Right cardiac atrium (tissue), 5 donors: ENCODE data around the gene MYORG. TPM values are rescaled to one million over a fixed set of nuclear protein-coding genes. Genes with fewer than 3 reads are reported as not detected.

ENCODE experiments used
- ATAC-seq, 2 donors: fragments of 200-7000 bp; cut with Tn5 transposase; one replicate each; pipeline versions ENCODE4 v1.8.0 to v1.9.1; 2020; ENCODE audit warnings: moderate library complexity in 2 of 2, mild to moderate bottlenecking in 1 of 2
- DNase-seq, 3 donors: peaks; one replicate each; pipeline ENCODE4 v3.0.0-alpha.2; 2020
- H3K27ac ChIP-seq: one replicate; pipeline ENCODE4 v1.5.1; 2013; ENCODE audit warnings: mild to moderate bottlenecking, low read length, control low read depth, moderate library complexity
- H3K27me3 ChIP-seq: one replicate; pipeline ENCODE4 v1.6.1; 2013; ENCODE audit not compliant: control insufficient read depth, insufficient read depth
- H3K4me1 ChIP-seq: one replicate; pipeline ENCODE4 v1.6.1; 2013; ENCODE audit warnings: low read length; ENCODE audit not compliant: control insufficient read depth, insufficient read depth
- H3K4me3 ChIP-seq: one replicate; pipeline ENCODE4 v1.5.1; 2013; ENCODE audit warnings: low read length, control low read depth
- H3K9me3 ChIP-seq: one replicate; pipeline ENCODE4 v1.6.1; 2013; ENCODE audit warnings: low read length; ENCODE audit not compliant: control insufficient read depth
- WGBS: extraction: QIAGEN DNeasy Blood & Tissue Kit; methylation state at CpG from one replicate; pipeline ENCODE4 v1.1.7; 2013; 5-methylcytosine and 5-hydroxymethylcytosine counted together
- intact Hi-C, 4 donors: fragments of 100-400 bp; cut with DNase I; formaldehyde crosslinking; loops; one replicate each; pipeline versions ENCODE4 v1.11.0 to v1.14.0; 2022 to 2023
- polyA plus RNA-seq: library from polyadenylated mRNA; stranded (reverse); fragments of 200-250 nt; gene quantifications from one replicate; pipeline ENCODE4 v1.2.3, GENCODE V29; 2013
- total RNA-seq, 4 donors: library from RNA; stranded (reverse); fragmentation: NEBNext Ultra II Directional; extraction: Animal tissue kit (Norgen Biotek cat#: 25700); gene quantifications; one replicate each; pipeline ENCODE4 v1.2.1, GENCODE V29; 2021
- donor health status: healthy with polysubstance abuse.
- donor health status: DM: no; HTN: yes; CAD: no.
- donor health status: DM: no; HTN: no; CAD: no.
- donor health status: DM: no; HTN: yes; CAD: no; lungs with severe emphysema.
- donor health status: DM: yes; HTN: yes; CAD: no.

Gene MYORG
- total and polyA plus RNA-seq, 5 donors = 1.9 to 5.2 (median 4.8) TPM

- intact Hi-C loops = no loop called here
- Histone ChIP-seq H3K9me3 (no peaks in the 10 kb centered on the region), H3K4me3 (no peak overlapping the region), H3K27me3 (no peaks in the 10 kb centered on the region), H3K27ac (no peak overlapping the region), H3K4me1 (no peaks in the 10 kb centered on the region)
- DNase-seq = no peak
- 80% methylated on average over 7 of the region's 7 CpGs for WGBS
- no peak for ATAC-seq
These were observed 7.9 kb upstream of the MYORG start for GRCh38 chr9:34384368-34385165.

GRCh38 chr9:34383904-34384303 lies 7.2 kb upstream of the MYORG start:
- H3K9me3 ChIP-seq = no peaks in the 10 kb centered on the region
- H3K4me1 ChIP-seq = no peaks in the 10 kb centered on the region
- H3K4me3 ChIP-seq = no peak overlapping the region
- no peak overlapping the region for H3K27ac ChIP-seq
- intact Hi-C loops = no loop called here
- DNase-seq (no peak), ATAC-seq (no peak)
- WGBS = 83% methylated on average over 4 of the region's 4 CpGs
- H3K27me3 ChIP-seq = no peaks in the 10 kb centered on the region

GRCh38 chr9:34382879-34383278 lies 6.2 kb upstream of the MYORG start:
- Histone ChIP-seq H3K27me3 (no peaks in the 10 kb centered on the region), H3K4me1 (no peaks in the 10 kb centered on the region), H3K9me3 (no peaks in the 10 kb centered on the region), H3K27ac (no peak overlapping the region), H3K4me3 (no peak overlapping the region)
- DNase-seq (no peak), ATAC-seq (no peak)
- WGBS = 93% methylated on average over 3 of the region's 3 CpGs
- intact Hi-C loops = no loop called here

- Histone ChIP-seq H3K4me3 (no peak overlapping the region), H3K4me1 (no peaks in the 10 kb centered on the region), H3K27ac (no peak overlapping the region), H3K9me3 (no peaks in the 10 kb centered on the region), H3K27me3 (no peaks in the 10 kb centered on the region)
- ATAC-seq (no peak), DNase-seq (no peak)
- 84% methylated on average over 5 of the region's 5 CpGs for WGBS
- intact Hi-C loops = no loop called here
These were observed 5.4 kb upstream of the MYORG start for GRCh38 chr9:34382054-34382453.

GRCh38 chr9:34381323-34381722 lies 4.6 kb upstream of the MYORG start:
- intact Hi-C loops = loop anchor here in 1 of 4 donors (2.0 kb wide), 1 partner anchor 47 kb away; no protein-coding TSS in a partner anchor
- ATAC-seq (peak in 1 of 2 donors; percentile 1), DNase-seq (peak in 2 of 3 donors; percentile 70 to 81)
- 33% methylated on average over 17 of the region's 17 CpGs for WGBS
- Histone ChIP-seq H3K27ac (peak overlapping the region; percentile 37), H3K4me3 (peak overlapping the region; percentile 46), H3K27me3 (no peaks in the 10 kb centered on the region), H3K9me3 (no peaks in the 10 kb centered on the region), H3K4me1 (no peaks in the 10 kb centered on the region)

- intact Hi-C loops = loop anchor here in 1 of 4 donors (2.0 kb wide), 1 partner anchor 46 kb away; no protein-coding TSS in a partner anchor
- DNase-seq = peak; percentile 81 to 93 (median 92)
- peak overlapping the region; percentile 46 for H3K4me3 ChIP-seq
- H3K9me3 ChIP-seq = no peaks in the 10 kb centered on the region
- ATAC-seq = peak; percentile 83 to 86
- WGBS = 3% methylated on average over 59 of the region's 59 CpGs
- peaks cover 2% of the 10 kb centered on the region for H3K4me1 ChIP-seq
- H3K27me3 ChIP-seq = no peaks in the 10 kb centered on the region
- peak overlapping the region; percentile 37 for H3K27ac ChIP-seq
These were observed 4.0 kb upstream of the MYORG start for GRCh38 chr9:34380511-34381315.

GRCh38 chr9:34380034-34380510 lies 3.4 kb upstream of the MYORG start:
- ATAC-seq = no peak
- 39% methylated on average over 24 of the region's 24 CpGs for WGBS
- peak overlapping the region; percentile 4 for H3K27ac ChIP-seq
- H3K27me3 ChIP-seq = no peaks in the 10 kb centered on the region
- H3K9me3 ChIP-seq = no peaks in the 10 kb centered on the region
- intact Hi-C loops = loop anchor here in 1 of 4 donors (2.0 kb wide), 1 partner anchor 45 kb away; no protein-coding TSS in a partner anchor
- peaks cover 2% of the 10 kb centered on the region for H3K4me1 ChIP-seq
- H3K4me3 ChIP-seq = no peak overlapping the region
- DNase-seq = peak in 2 of 3 donors; percentile 73

- 12% methylated on average over 35 of the region's 35 CpGs for WGBS
- peak; percentile 84 to 95 (median 94) for DNase-seq
- Histone ChIP-seq H3K27me3 (no peaks in the 10 kb centered on the region), H3K4me1 (peaks cover 2% of the 10 kb centered on the region), H3K27ac (no peak overlapping the region), H3K9me3 (no peaks in the 10 kb centered on the region), H3K4me3 (no peak overlapping the region)
- peak; percentile 55 to 60 for ATAC-seq
- intact Hi-C loops = loop anchor here (2.0 to 5.0 kb wide), 4 partner anchors 37 to 47 kb away; no protein-coding TSS in a partner anchor
These were observed 2.8 kb upstream of the MYORG start for GRCh38 chr9:34379334-34380033.

- ATAC-seq = no peak
- Histone ChIP-seq H3K4me3 (no peak overlapping the region), H3K9me3 (no peaks in the 10 kb centered on the region), H3K27me3 (no peaks in the 10 kb centered on the region), H3K4me1 (peaks cover 2% of the 10 kb centered on the region), H3K27ac (no peak overlapping the region)
- 94% methylated on average over 3 of the region's 3 CpGs for WGBS
- intact Hi-C loops = loop anchor here in 3 of 4 donors (2.0 to 5.0 kb wide), 3 partner anchors 36 to 46 kb away; no protein-coding TSS in a partner anchor
- DNase-seq = no peak
These were observed 1.8 kb upstream of the MYORG start for GRCh38 chr9:34378376-34379060.

GRCh38 chr9:34377404-34377746 lies 677 bp upstream of the MYORG start:
- WGBS = 6% methylated on average over 21 of the region's 21 CpGs

More at GRCh38 chr9:34377404-34377746, 677 bp upstream of the MYORG start:
- DNase-seq (peak in 1 of 3 donors; percentile 61), ATAC-seq (no peak)
- Histone ChIP-seq H3K27me3 (no peaks in the 10 kb centered on the region), H3K4me1 (peaks cover 2% of the 10 kb centered on the region), H3K4me3 (peak overlapping the region; percentile 67), H3K9me3 (no peaks in the 10 kb centered on the region), H3K27ac (peak overlapping the region; percentile 37)
- intact Hi-C loops = loop anchor here in 1 of 4 donors (5.0 kb wide), 1 partner anchor 45 kb away; no protein-coding TSS in a partner anchor
